Measurements from ENCODE around the gene EIF2AK3.
A peak's percentile ranks its signal among the peaks of the same experiment; 100 is the strongest.

The EIF2AK3 gene

DNA sequence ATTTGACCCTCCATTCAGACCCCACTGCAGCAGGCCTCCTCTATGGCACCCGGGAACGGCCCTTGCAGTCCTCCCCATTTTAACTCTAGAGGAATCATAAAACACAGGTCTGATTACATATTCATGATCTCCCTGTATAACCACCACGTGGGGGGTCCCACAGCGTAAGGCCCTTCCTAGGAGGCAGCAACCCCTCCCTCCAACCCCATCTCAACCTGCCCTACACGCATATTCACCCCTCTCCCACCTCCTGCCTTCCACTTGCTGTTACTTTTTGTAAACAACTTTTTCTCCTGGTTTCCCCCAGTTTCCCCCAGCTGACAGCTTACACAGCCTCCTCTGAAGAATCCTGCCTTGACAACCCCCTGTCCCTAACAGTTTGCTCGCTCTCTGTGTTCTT, 89.6 kb downstream of the EIF2AK3 start:
- no peak for DNase-seq

GRCh38 chr2:88530081-88530480, 97.2 kb downstream of the EIF2AK3 start:
- DNase-seq = no peak

- no peak for DNase-seq
These were observed 105.7 kb downstream of the EIF2AK3 start for GRCh38 chr2:88521445-88522073.

DNA sequence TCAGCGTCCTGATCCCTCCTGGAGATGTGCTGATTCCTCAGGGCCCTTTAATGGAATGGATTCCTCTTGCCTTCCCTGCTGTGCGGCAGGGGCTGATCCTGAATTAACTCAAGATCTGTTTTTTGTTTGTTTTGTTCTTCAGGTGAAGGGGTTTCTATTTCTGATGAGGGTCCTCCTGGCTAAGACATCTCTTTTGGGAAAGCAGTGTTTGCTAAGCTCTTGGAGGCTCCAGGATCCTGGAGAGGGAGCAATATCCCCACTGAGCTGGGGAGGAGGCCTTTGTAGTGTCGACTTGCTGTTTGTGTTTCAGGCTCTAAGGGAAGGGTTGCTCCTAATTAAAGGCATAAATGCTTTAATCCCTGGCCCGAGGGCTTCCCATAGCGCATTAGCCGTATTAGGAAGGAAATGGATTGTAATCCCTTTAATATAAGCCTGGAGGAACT, 109.5 kb downstream of the EIF2AK3 start:
- DNase-seq = peak in 2 of 3 experiments; percentile 19 to 84

Data from NCI-H1417 (cell line).